ELF-1 (cell line): ENCODE results near the gene SAAL1.
"Not testable (repeated sequence)": the region's sequence is repeated elsewhere in the genome, so short reads cannot be mapped to it uniquely, and the experiment has no call there.

Experiments used
- DNase-seq: peaks from one replicate; pipeline ENCODE4 v3.0.0-alpha.2; 2016; ENCODE audit warnings: low read depth, low spot score

SAAL1 gene

GRCh38 chr11:18105802-18106574, at the start of gene SAAL1:
SAAL1 (minus strand) TSS chr11:18106082; CDS start chr11:18106041, 41 bp downstream.
- peak; percentile 91 for DNase-seq

- no peak for DNase-seq
Measured at GRCh38 chr11:18151581-18151980, 45.7 kb upstream of the SAAL1 start.

GRCh38 chr11:18145837-18146236, 40.0 kb upstream of the SAAL1 start:
- DNase-seq: no peak

GRCh38 chr11:18145025-18145424, 39.1 kb upstream of the SAAL1 start:
- no peak for DNase-seq

- DNase-seq: no peak
Measured at GRCh38 chr11:18144243-18144642, 38.4 kb upstream of the SAAL1 start.

GRCh38 chr11:18140145-18140544, 34.3 kb upstream of the SAAL1 start:
- DNase-seq: no peak

- DNase-seq: no peak
Measured at GRCh38 chr11:18137186-18137800, 31.4 kb upstream of the SAAL1 start.

GRCh38 chr11:18135308-18135707, 29.4 kb upstream of the SAAL1 start:
- no peak for DNase-seq

GRCh38 chr11:18132341-18132740, 26.5 kb upstream of the SAAL1 start, which contains the start of gene MRGPRX3:
MRGPRX3 (plus strand) TSS chr11:18132571; CDS start chr11:18137203, 4,632 bp downstream.
- no peak for DNase-seq

GRCh38 chr11:18131115-18131514, 25.2 kb upstream of the SAAL1 start:
- not testable (repeated sequence) for DNase-seq

- not testable (repeated sequence) for DNase-seq
Measured at GRCh38 chr11:18121331-18121828, 15.5 kb upstream of the SAAL1 start.

GRCh38 chr11:18115360-18116127, 9.7 kb upstream of the SAAL1 start:
- DNase-seq: peak; percentile 73

- no peak for DNase-seq
Measured at GRCh38 chr11:18111005-18111404, 5.1 kb upstream of the SAAL1 start.

GRCh38 chr11:18108254-18108653, 2.4 kb upstream of the SAAL1 start:
- DNase-seq: no peak

GRCh38 chr11:18106688-18107087, 806 bp upstream of the SAAL1 start:
- no peak for DNase-seq

GRCh38 chr11:18105086-18105801, 638 bp downstream of the SAAL1 start:
- no peak for DNase-seq

GRCh38 chr11:18100926-18101656, 4.8 kb downstream of the SAAL1 start:
- DNase-seq: no peak

GRCh38 chr11:18093959-18094358, 11.9 kb downstream of the SAAL1 start:
- DNase-seq: no peak

GRCh38 chr11:18091731-18092130, 14.2 kb downstream of the SAAL1 start:
- DNase-seq: no peak

- DNase-seq: no peak
Measured at GRCh38 chr11:18088966-18089365, 16.9 kb downstream of the SAAL1 start.

GRCh38 chr11:18088366-18088765, 17.5 kb downstream of the SAAL1 start:
- no peak for DNase-seq
